GM23338 (cell line): Measurements from ENCODE around the gene TP73. TPM values are rescaled to one million over a fixed set of nuclear protein-coding genes. Genes with fewer than 3 reads are reported as not detected.
A peak's percentile ranks its signal among the peaks of the same experiment; 100 is the strongest.

ENCODE experiments used
- ATAC-seq: fragments of 200-7000 bp; cut with Tn5 transposase; 3 replicates; pipeline ENCODE4 v1.9.1; 2020
- DNase-seq: peaks from one replicate; pipeline ENCODE4 v3.0.0-alpha.2; 2015; ENCODE audit warnings: low spot score
- H2AFZ ChIP-seq: fragments of 200-600 bp; sonication (generic); 2 replicates; pipeline ENCODE4 v1.8.0; 2016; ENCODE audit warnings: antibody characterized with exemption, mild to moderate bottlenecking, moderate library complexity
- H3F3A ChIP-seq: fragments of 200-600 bp; sonication (generic); replicated peaks from 2 replicates; pipeline ENCODE4 v1.8.0; 2017; ENCODE audit warnings: antibody characterized with exemption, mixed run types, low read depth
- H3K27ac ChIP-seq: fragments of 200-600 bp; sonication (generic); 2 replicates; pipeline ENCODE4 v1.6.1; 2016; ENCODE audit warnings: low read depth
- H3K27me3 ChIP-seq: fragments of 200-600 bp; sonication (generic); 2 replicates; pipeline ENCODE4 v1.8.0; 2016; ENCODE audit warnings: mild to moderate bottlenecking, mixed run types, moderate library complexity; ENCODE audit not compliant: insufficient read depth
- H3K36me3 ChIP-seq: fragments of 200-600 bp; sonication (generic); 2 replicates; pipeline ENCODE4 v1.8.0; 2016; ENCODE audit warnings: mild to moderate bottlenecking; ENCODE audit not compliant: insufficient read depth
- H3K4me1 ChIP-seq: fragments of 200-600 bp; sonication (generic); 2 replicates; pipeline ENCODE4 v1.8.0; 2016; ENCODE audit warnings: mild to moderate bottlenecking, moderate library complexity; ENCODE audit not compliant: insufficient read depth
- H3K4me2 ChIP-seq: fragments of 200-600 bp; sonication (generic); 2 replicates; pipeline ENCODE4 v1.7.1; 2017; ENCODE audit warnings: mixed run types
- H3K4me3 ChIP-seq: fragments of 200-600 bp; sonication (generic); 2 replicates; pipeline ENCODE4 v1.6.1; 2016; ENCODE audit warnings: mixed run types
- H3K79me2 ChIP-seq: fragments of 200-600 bp; sonication (generic); replicated peaks from 2 replicates; pipeline ENCODE4 v1.8.0; 2017; ENCODE audit warnings: mild to moderate bottlenecking; ENCODE audit not compliant: insufficient read depth
- H3K9me2 ChIP-seq: fragments of 200-600 bp; sonication (generic); 2 replicates; pipeline ENCODE4 v1.8.0; 2017; ENCODE audit not compliant: insufficient read depth
- H4K20me1 ChIP-seq: fragments of 200-600 bp; sonication (generic); replicated peaks from 2 replicates; pipeline ENCODE4 v1.8.0; 2017; ENCODE audit warnings: mild to moderate bottlenecking; ENCODE audit not compliant: insufficient read depth
- H3K27ac Mint-ChIP-seq: 2 replicates; pipeline ENCODE4 v1.8.0; 2020; ENCODE audit warnings: inconsistent platforms, mild to moderate bottlenecking, moderate library complexity, mixed read lengths
- H3K27me3 Mint-ChIP-seq: 3 replicates; pipeline ENCODE4 v1.8.0; 2022; ENCODE audit warnings: low read depth, mild to moderate bottlenecking, moderate library complexity, mixed read lengths, inconsistent platforms; ENCODE audit not compliant: insufficient read depth, poor library complexity
- H3K36me3 Mint-ChIP-seq: 3 replicates; pipeline ENCODE4 v1.8.0; 2021; ENCODE audit warnings: low read depth, mild to moderate bottlenecking, inconsistent platforms, moderate library complexity, mixed read lengths
- H3K4me1 Mint-ChIP-seq: 3 replicates; pipeline ENCODE4 v1.8.0; 2020; ENCODE audit warnings: mild to moderate bottlenecking, inconsistent platforms, mixed read lengths
- H3K4me3 Mint-ChIP-seq: 3 replicates; pipeline ENCODE4 v1.8.0; 2021; ENCODE audit warnings: moderate library complexity, mild to moderate bottlenecking, inconsistent platforms, mixed read lengths
- H3K9me3 Mint-ChIP-seq: 3 replicates; pipeline ENCODE4 v1.8.0; 2020; ENCODE audit warnings: moderate library complexity, mild to moderate bottlenecking, inconsistent platforms, mixed read lengths
- CREB1 ChIP-seq: fragments of 250-450 bp; sonication (Bioruptor Pico); IDR thresholded peaks from 2 replicates; pipeline ENCODE4 v1.5.0; 2020; ENCODE audit warnings: low read depth, mild to moderate bottlenecking, moderate library complexity
- CTCF ChIP-seq, 2 experiments: fragments of 200-600 bp in 1 of 2; sonication (generic) in 1 of 2; conservative IDR thresholded peaks; 2 replicates each; pipeline versions ENCODE4 v1.5.1 to v1.6.1; 2016 to 2017; ENCODE audit warnings: antibody characterized with exemption in 2 of 2, low read depth in 2 of 2, mild to moderate bottlenecking in 2 of 2, moderate library complexity in 1 of 2
- EZH2 ChIP-seq: fragments of 200-600 bp; sonication (generic); IDR thresholded peaks from one replicate; pipeline ENCODE4 v1.8.0; 2017; ENCODE audit warnings: antibody characterized with exemption, mild to moderate bottlenecking, low read depth; ENCODE audit not compliant: unreplicated experiment
- EZH2phosphoT487 ChIP-seq: fragments of 200-600 bp; sonication (generic); IDR thresholded peaks from one replicate; pipeline ENCODE4 v1.8.1; 2018; ENCODE audit warnings: antibody characterized with exemption; ENCODE audit not compliant: unreplicated experiment
- JUNB ChIP-seq: IDR thresholded peaks from one replicate; pipeline ENCODE4 v1.6.1; 2016; ENCODE audit warnings: antibody characterized with exemption; ENCODE audit not compliant: unreplicated experiment
- STAT1 ChIP-seq: IDR thresholded peaks from one replicate; pipeline ENCODE4 v1.6.1; 2016; ENCODE audit warnings: antibody characterized with exemption; ENCODE audit not compliant: unreplicated experiment
- ZNF114 ChIP-seq: fragments of 250-450 bp; sonication (Bioruptor Pico); IDR thresholded peaks from 2 replicates; pipeline ENCODE4 v1.5.0; 2020; ENCODE audit warnings: mild to moderate bottlenecking, moderate library complexity
- ZNF331 ChIP-seq: fragments of 250-450 bp; sonication (Bioruptor Pico); IDR thresholded peaks from 2 replicates; pipeline ENCODE4 v1.5.0; 2020; ENCODE audit warnings: low read depth, mild to moderate bottlenecking, moderate library complexity
- ZNF462 ChIP-seq: fragments of 250-450 bp; sonication (Bioruptor Pico); IDR thresholded peaks from 2 replicates; pipeline ENCODE4 v1.5.0; 2020; ENCODE audit warnings: mild to moderate bottlenecking, moderate library complexity
- polyA plus RNA-seq: library from polyadenylated mRNA; unstranded; fragments of >200 nt; fragmentation: Nextera tagmentation; extraction: Ambion mirVana; gene quantifications from 2 replicates; pipeline ENCODE4 v1.2.1, GENCODE V29; 2016
- total RNA-seq: library from RNA; depleted of rRNA; stranded (reverse); fragments of >200 nt; shearing (Covaris generic); gene quantifications from 2 replicates; pipeline ENCODE4 v1.2.3, GENCODE V29; 2014

TP73 gene
- total and polyA plus RNA-seq, 2 experiments from 2014 or later, result 1.4 to 3.4 TPM

GRCh38 chr1:3718764-3719163 is 66.4 kb downstream of the TP73 start:
- Histone ChIP-seq H3K79me2 (no peaks in the 10 kb centered on the region), H3K9me2 (no peaks in the 10 kb centered on the region), H3K4me3 (no peak overlapping the region), H3K27ac (no peak overlapping the region), H3K27me3 (no peaks in the 10 kb centered on the region), H3K4me2 (0 out of 2 replicates have a peak overlapping the region, but pooled peaks have one; percentile 64), H3F3A (no peaks in the 10 kb centered on the region), H3K4me1 (no peaks in the 10 kb centered on the region), H2AFZ (no peak overlapping the region), H3K36me3 (no peaks in the 10 kb centered on the region), H4K20me1 (no peaks in the 10 kb centered on the region)
- ATAC-seq, result no peak
- no peaks in the 10 kb centered on the region for H3K9me3 Mint-ChIP-seq
- peaks cover 6% of the 10 kb centered on the region for H3K27me3 Mint-ChIP-seq
- no peak overlapping the region for H3K27ac Mint-ChIP-seq
- no peak overlapping the region for H3K4me3 Mint-ChIP-seq
- peaks cover 14% of the 10 kb centered on the region for H3K4me1 Mint-ChIP-seq
- TF ChIP-seq ZNF331, result no peak
- no peak for DNase-seq
- H3K36me3 Mint-ChIP-seq, result no peaks in the 10 kb centered on the region

DNA sequence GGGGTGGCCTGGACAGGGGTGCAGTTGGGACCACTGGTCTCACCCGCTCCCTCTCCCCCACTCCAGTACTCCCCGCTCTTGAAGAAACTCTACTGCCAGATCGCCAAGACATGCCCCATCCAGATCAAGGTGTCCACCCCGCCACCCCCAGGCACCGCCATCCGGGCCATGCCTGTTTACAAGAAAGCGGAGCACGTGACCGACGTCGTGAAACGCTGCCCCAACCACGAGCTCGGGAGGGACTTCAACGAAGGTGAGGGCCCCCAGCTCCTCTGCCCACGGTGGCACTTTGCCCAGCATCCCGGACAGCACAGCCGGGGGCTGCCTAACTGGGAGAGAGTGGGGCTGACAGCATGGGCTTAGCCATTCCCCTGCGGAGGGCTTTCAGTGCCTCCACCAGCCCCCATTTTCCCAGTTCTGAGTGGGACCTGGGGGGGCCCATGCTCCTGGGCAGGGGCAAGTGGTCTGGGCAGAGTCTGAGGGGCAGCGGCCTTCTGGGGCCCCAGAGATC is 69.7 kb downstream of the TP73 start:
- H3K4me1 ChIP-seq, result no peaks in the 10 kb centered on the region
- no peaks in the 10 kb centered on the region for H3K36me3 Mint-ChIP-seq
- H3K79me2 ChIP-seq, result no peaks in the 10 kb centered on the region
- no peaks in the 10 kb centered on the region for H3K27me3 ChIP-seq
- H3K4me3 Mint-ChIP-seq, result no peak overlapping the region
- H3K9me3 Mint-ChIP-seq, result no peaks in the 10 kb centered on the region
- no peaks in the 10 kb centered on the region for H3K9me2 ChIP-seq
- no peak overlapping the region for H2AFZ ChIP-seq
- DNase-seq, result no peak
- no peak overlapping the region for H3K4me3 ChIP-seq
- no peak overlapping the region for H3K27ac ChIP-seq
- H3F3A ChIP-seq, result no peaks in the 10 kb centered on the region
- no peak overlapping the region for H3K27ac Mint-ChIP-seq
- TF ChIP-seq CREB1 (no peak), JUNB (no peak), STAT1 (no peak), ZNF331 (no peak)
- peaks cover 10% of the 10 kb centered on the region for H3K4me1 Mint-ChIP-seq
- no peaks in the 10 kb centered on the region for H3K36me3 ChIP-seq
- ATAC-seq, result no peak
- no peaks in the 10 kb centered on the region for H4K20me1 ChIP-seq
- H3K27me3 Mint-ChIP-seq, result peaks cover 7% of the 10 kb centered on the region
- H3K4me2 ChIP-seq, result no peak overlapping the region

GRCh38 chr1:3722846-3723245 is 70.5 kb downstream of the TP73 start:
- DNase-seq (no peak), ATAC-seq (no peak)
- Histone ChIP-seq H3K4me3 (no peak overlapping the region), H3K27ac (no peak overlapping the region), H3K4me1 (no peaks in the 10 kb centered on the region), H3K4me2 (no peak overlapping the region), H3K36me3 (no peaks in the 10 kb centered on the region), H4K20me1 (no peaks in the 10 kb centered on the region), H3K27me3 (no peaks in the 10 kb centered on the region), H3F3A (no peaks in the 10 kb centered on the region), H3K9me2 (no peaks in the 10 kb centered on the region), H2AFZ (no peak overlapping the region), H3K79me2 (no peaks in the 10 kb centered on the region)
- Mint-ChIP-seq H3K4me3 (no peak overlapping the region), H3K4me1 (peaks cover 10% of the 10 kb centered on the region), H3K27me3 (peaks cover 7% of the 10 kb centered on the region), H3K27ac (no peak overlapping the region), H3K9me3 (no peaks in the 10 kb centered on the region), H3K36me3 (no peaks in the 10 kb centered on the region)
- TF ChIP-seq ZNF331 (no peak), EZH2phosphoT487 (no peak), EZH2 (no peak), STAT1 (no peak), ZNF114 (no peak), JUNB (no peak), CTCF (conservative IDR thresholded peaks at IDR 0.05; ENCODE audit: low read depth in 2 of 2) (no peak), ZNF462 (CRISPR knock-in tag) (no peak), CREB1 (no peak)
